ENCODE results near the gene RETREG3. TPM values are rescaled to one million over a fixed set of nuclear protein-coding genes. Genes with fewer than 3 reads are reported as not detected.

Gene RETREG3
- total RNA-seq, 6 experiments from 2014 or later: 42.5 to 61.1 (median 48.9) TPM

DNA sequence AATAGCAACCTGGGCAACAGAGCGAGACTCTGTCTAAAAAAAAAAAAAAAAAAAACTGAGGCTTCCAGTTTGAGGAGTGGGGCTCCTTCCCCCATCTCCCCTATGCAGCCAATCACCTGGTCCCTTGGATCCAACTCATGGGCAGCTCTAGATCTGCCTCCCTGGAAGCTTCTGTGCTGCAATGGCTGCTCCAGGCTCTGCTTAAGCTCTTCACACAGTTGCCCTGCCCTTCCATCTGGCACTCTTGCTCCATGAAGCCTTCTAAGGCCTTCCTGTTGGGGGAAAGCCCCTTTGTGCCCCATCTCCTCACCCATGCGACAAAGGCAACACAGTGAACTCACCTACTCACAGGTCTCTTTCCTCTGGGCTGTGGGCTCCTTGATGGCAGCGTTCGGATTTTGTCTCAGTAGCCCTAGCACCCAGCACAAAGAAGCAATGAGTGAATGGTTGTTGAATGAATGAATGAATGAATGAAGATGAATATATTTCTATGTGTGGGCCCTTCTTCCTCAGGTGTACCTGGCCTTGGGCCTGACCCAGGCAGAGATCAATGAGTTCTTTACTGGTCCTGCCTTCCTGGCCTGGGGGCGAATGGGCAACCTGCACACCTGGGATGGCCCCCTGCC, 71.2 kb downstream of the RETREG3 start:
- DNase-seq: no peak
- Mint-ChIP-seq H3K27me3 (ENCODE audit: insufficient read depth) (no peaks in the 10 kb centered on the region; the same call in 1 of the 2 replicates), H3K4me1 (ENCODE audit: low read depth) (peaks cover 19% of the 10 kb centered on the region), H3K9me3 (no peaks in the 10 kb centered on the region), H3K27ac (peak overlapping the region; percentile 43; the same call in 1 of the 2 replicates), H3K36me3 (ENCODE audit: low read depth) (peaks cover 21% of the 10 kb centered on the region), H3K4me3 (peak overlapping the region; percentile 54)
- TF ChIP-seq CTCF (IDR thresholded peaks at IDR 0.05): no peak

- no peak for TF ChIP-seq CTCF (IDR thresholded peaks at IDR 0.05)
- Mint-ChIP-seq H3K9me3 (no peaks in the 10 kb centered on the region), H3K4me3 (peak overlapping the region; percentile 91), H3K36me3 (ENCODE audit: low read depth) (peaks cover 21% of the 10 kb centered on the region), H3K27me3 (ENCODE audit: insufficient read depth) (no peaks in the 10 kb centered on the region; the same call in 1 of the 2 replicates), H3K27ac (peak overlapping the region; percentile 80), H3K4me1 (ENCODE audit: low read depth) (peaks cover 19% of the 10 kb centered on the region)
- no peak for DNase-seq
Observed at GRCh38 chr17:42537156-42537805, 71.9 kb downstream of the RETREG3 start.

- Mint-ChIP-seq H3K27me3 (ENCODE audit: insufficient read depth) (no peaks in the 10 kb centered on the region; the same call in 1 of the 2 replicates), H3K27ac (peak overlapping the region; percentile 80), H3K4me1 (ENCODE audit: low read depth) (peaks cover 23% of the 10 kb centered on the region), H3K36me3 (ENCODE audit: low read depth) (peaks cover 21% of the 10 kb centered on the region), H3K9me3 (no peaks in the 10 kb centered on the region), H3K4me3 (peak overlapping the region; percentile 91)
- no peak for TF ChIP-seq CTCF (IDR thresholded peaks at IDR 0.05)
- peak; percentile 64 for DNase-seq
Observed at GRCh38 chr17:42536372-42537155, 72.6 kb downstream of the RETREG3 start.

GRCh38 chr17:42536048-42536371, 73.2 kb downstream of the RETREG3 start, which contains the start of gene NAGLU:
Gene NAGLU, plus strand, starts transcription at chr17:42536241. Its CDS starts 32 bp downstream, at chr17:42536273.
- Mint-ChIP-seq H3K9me3 (no peaks in the 10 kb centered on the region), H3K4me1 (ENCODE audit: low read depth) (peaks cover 26% of the 10 kb centered on the region), H3K4me3 (peak within 1 kb of the TSS; percentile 91), H3K36me3 (ENCODE audit: low read depth) (peaks cover 16% of the 10 kb centered on the region), H3K27me3 (ENCODE audit: insufficient read depth) (no peaks in the 10 kb centered on the region; the same call in 1 of the 2 replicates), H3K27ac (peak within 1 kb of the TSS; percentile 80)
- DNase-seq: peak; percentile 78
- no peak for TF ChIP-seq CTCF (IDR thresholded peaks at IDR 0.05)

- TF ChIP-seq CTCF (IDR thresholded peaks at IDR 0.05): no peak; the same call in 1 of the 2 replicates
- Mint-ChIP-seq H3K4me3 (peak overlapping the region; percentile 80), H3K9me3 (no peaks in the 10 kb centered on the region), H3K27me3 (ENCODE audit: insufficient read depth) (no peaks in the 10 kb centered on the region; the same call in 1 of the 2 replicates), H3K4me1 (ENCODE audit: low read depth) (peaks cover 30% of the 10 kb centered on the region), H3K36me3 (ENCODE audit: low read depth) (peaks cover 11% of the 10 kb centered on the region), H3K27ac (peak overlapping the region; percentile 79)
- DNase-seq: no peak
Observed at GRCh38 chr17:42535155-42536047, 73.8 kb downstream of the RETREG3 start.

Measured in HFFc6 (cell line).